ENCODE data around the gene CARNS1.

The CARNS1 gene

GRCh38 chr11:67409261-67409666, 6.2 kb upstream of the CARNS1 start:
- DNase-seq (ENCODE audit: low read depth in 2 of 2) = no peak

GRCh38 chr11:67409781-67410368, 5.6 kb upstream of the CARNS1 start:
- no peak for DNase-seq (ENCODE audit: low read depth in 2 of 2)

GRCh38 chr11:67410369-67410831, 5.1 kb upstream of the CARNS1 start:
- DNase-seq (ENCODE audit: low read depth in 2 of 2) = no peak

- DNase-seq (ENCODE audit: low read depth in 2 of 2) = no peak
Observed at GRCh38 chr11:67410984-67411784, 4.3 kb upstream of the CARNS1 start.

- DNase-seq (ENCODE audit: low read depth in 2 of 2) = no peak
Observed at GRCh38 chr11:67411785-67412152, 3.7 kb upstream of the CARNS1 start.

- DNase-seq (ENCODE audit: low read depth in 2 of 2) = no peak
Observed at GRCh38 chr11:67412495-67413179, 2.8 kb upstream of the CARNS1 start.

- no peak for DNase-seq (ENCODE audit: low read depth in 2 of 2)
Observed at GRCh38 chr11:67413266-67413849, 2.1 kb upstream of the CARNS1 start.

GRCh38 chr11:67416416-67417335, 1.2 kb downstream of the CARNS1 start:
- DNase-seq (ENCODE audit: low read depth in 2 of 2) = peak in 1 of 2 donors; percentile 72

GRCh38 chr11:67417425-67417824, 1.9 kb downstream of the CARNS1 start:
- DNase-seq (ENCODE audit: low read depth in 2 of 2) = no peak

GRCh38 chr11:67418476-67419281, 3.2 kb downstream of the CARNS1 start:
- DNase-seq (ENCODE audit: low read depth in 2 of 2) = no peak

- DNase-seq (ENCODE audit: low read depth in 2 of 2) = no peak
Observed at GRCh38 chr11:67419325-67420049, 4.0 kb downstream of the CARNS1 start.

GRCh38 chr11:67420147-67420645, 4.7 kb downstream of the CARNS1 start:
- DNase-seq (ENCODE audit: low read depth in 2 of 2) = no peak

GRCh38 chr11:67420646-67421429, 5.4 kb downstream of the CARNS1 start:
- DNase-seq (ENCODE audit: low read depth in 2 of 2) = peak; percentile 99 to 100

GRCh38 chr11:67421430-67422031, 6.1 kb downstream of the CARNS1 start:
- DNase-seq (ENCODE audit: low read depth in 2 of 2) = no peak

- DNase-seq (ENCODE audit: low read depth in 2 of 2) = no peak
Observed at GRCh38 chr11:67422891-67423290, 7.4 kb downstream of the CARNS1 start.

- DNase-seq (ENCODE audit: low read depth in 2 of 2) = no peak
Observed at GRCh38 chr11:67423466-67423865, 8.0 kb downstream of the CARNS1 start.

GRCh38 chr11:67423891-67424613, 8.6 kb downstream of the CARNS1 start:
- DNase-seq (ENCODE audit: low read depth in 2 of 2) = no peak
